ENCODE measurements around the gene XPO6. TPM values are rescaled to one million over a fixed set of nuclear protein-coding genes. Genes with fewer than 3 reads are reported as not detected.
"Not testable (repeated sequence)": the region's sequence is repeated elsewhere in the genome, so short reads cannot be mapped to it uniquely, and the experiment has no call there.

Gene XPO6
- total RNA-seq, 1 donor from 2014 or later, result 227 TPM

GRCh38 chr16:28130099-28131088 is 81.4 kb downstream of the XPO6 start:
- no peak overlapping the region for H3K4me3 Mint-ChIP-seq (ENCODE audit: low read depth)
- peaks cover 90% of the 10 kb centered on the region for H3K36me3 Mint-ChIP-seq (ENCODE audit: low read depth)
- H3K9me3 Mint-ChIP-seq, result no peaks in the 10 kb centered on the region
- H3K27ac Mint-ChIP-seq, result peak overlapping the region; percentile 47
- H3K4me1 Mint-ChIP-seq (ENCODE audit: low read depth), result peaks cover 13% of the 10 kb centered on the region
- intact Hi-C loops (cut with micrococcal nuclease), result no loop called here
- H3K27me3 Mint-ChIP-seq (ENCODE audit: low read depth), result no peaks in the 10 kb centered on the region
- DNase-seq (ENCODE audit: low spot score), result no peak

- no peaks in the 10 kb centered on the region for H3K27me3 Mint-ChIP-seq (ENCODE audit: low read depth)
- H3K36me3 Mint-ChIP-seq (ENCODE audit: low read depth), result peaks cover 85% of the 10 kb centered on the region
- H3K9me3 Mint-ChIP-seq, result no peaks in the 10 kb centered on the region
- no peak for DNase-seq (ENCODE audit: low spot score)
- H3K4me1 Mint-ChIP-seq (ENCODE audit: low read depth), result peaks cover 9% of the 10 kb centered on the region
- intact Hi-C loops (cut with micrococcal nuclease), result no loop called here
- H3K4me3 Mint-ChIP-seq (ENCODE audit: low read depth), result no peak overlapping the region
- H3K27ac Mint-ChIP-seq, result no peak overlapping the region
These were observed 84.8 kb downstream of the XPO6 start for GRCh38 chr16:28126684-28127620.

- H3K4me1 Mint-ChIP-seq (ENCODE audit: low read depth), result peaks cover 6% of the 10 kb centered on the region
- H3K27me3 Mint-ChIP-seq (ENCODE audit: low read depth), result no peaks in the 10 kb centered on the region
- intact Hi-C loops (cut with micrococcal nuclease), result no loop called here
- peaks cover 88% of the 10 kb centered on the region for H3K36me3 Mint-ChIP-seq (ENCODE audit: low read depth)
- H3K4me3 Mint-ChIP-seq (ENCODE audit: low read depth), result no peak overlapping the region
- no peak overlapping the region for H3K27ac Mint-ChIP-seq
- DNase-seq (ENCODE audit: low spot score), result no peak
- no peaks in the 10 kb centered on the region for H3K9me3 Mint-ChIP-seq
These were observed 86.2 kb downstream of the XPO6 start for GRCh38 chr16:28125592-28125991.

- H3K4me3 Mint-ChIP-seq (ENCODE audit: low read depth), result no peak overlapping the region
- H3K36me3 Mint-ChIP-seq (ENCODE audit: low read depth), result peaks cover 89% of the 10 kb centered on the region
- H3K27ac Mint-ChIP-seq, result peak overlapping the region; percentile 34
- no peaks in the 10 kb centered on the region for H3K4me1 Mint-ChIP-seq (ENCODE audit: low read depth)
- intact Hi-C loops (cut with micrococcal nuclease), result no loop called here
- H3K27me3 Mint-ChIP-seq (ENCODE audit: low read depth), result no peaks in the 10 kb centered on the region
- no peaks in the 10 kb centered on the region for H3K9me3 Mint-ChIP-seq
- DNase-seq (ENCODE audit: low spot score), result no peak
These were observed 90.2 kb downstream of the XPO6 start for GRCh38 chr16:28121527-28121926.

GRCh38 chr16:28120754-28121153 is 91.0 kb downstream of the XPO6 start:
- intact Hi-C loops (cut with micrococcal nuclease), result no loop called here
- peaks cover 88% of the 10 kb centered on the region for H3K36me3 Mint-ChIP-seq (ENCODE audit: low read depth)
- H3K27ac Mint-ChIP-seq, result no peak overlapping the region
- no peak overlapping the region for H3K4me3 Mint-ChIP-seq (ENCODE audit: low read depth)
- no peaks in the 10 kb centered on the region for H3K4me1 Mint-ChIP-seq (ENCODE audit: low read depth)
- no peaks in the 10 kb centered on the region for H3K27me3 Mint-ChIP-seq (ENCODE audit: low read depth)
- H3K9me3 Mint-ChIP-seq, result no peaks in the 10 kb centered on the region
- DNase-seq (ENCODE audit: low spot score), result no peak

GRCh38 chr16:28118637-28119036 is 93.1 kb downstream of the XPO6 start:
- H3K9me3 Mint-ChIP-seq, result no peaks in the 10 kb centered on the region
- intact Hi-C loops (cut with micrococcal nuclease), result no loop called here
- no peak for DNase-seq (ENCODE audit: low spot score)
- H3K36me3 Mint-ChIP-seq (ENCODE audit: low read depth), result peaks cover 87% of the 10 kb centered on the region
- no peaks in the 10 kb centered on the region for H3K4me1 Mint-ChIP-seq (ENCODE audit: low read depth)
- H3K27me3 Mint-ChIP-seq (ENCODE audit: low read depth), result no peaks in the 10 kb centered on the region
- H3K4me3 Mint-ChIP-seq (ENCODE audit: low read depth), result no peak overlapping the region
- H3K27ac Mint-ChIP-seq, result no peak overlapping the region

GRCh38 chr16:28117168-28117565 is 94.6 kb downstream of the XPO6 start:
- intact Hi-C loops (cut with micrococcal nuclease), result no loop called here
- Mint-ChIP-seq H3K36me3 (ENCODE audit: low read depth) (peaks cover 89% of the 10 kb centered on the region), H3K4me1 (ENCODE audit: low read depth) (peaks cover 9% of the 10 kb centered on the region), H3K9me3 (no peaks in the 10 kb centered on the region), H3K4me3 (ENCODE audit: low read depth) (no peak overlapping the region), H3K27ac (no peak overlapping the region), H3K27me3 (ENCODE audit: low read depth) (no peaks in the 10 kb centered on the region)
- no peak for DNase-seq (ENCODE audit: low spot score)

- intact Hi-C loops (cut with micrococcal nuclease); H3K9me3 Mint-ChIP-seq; H3K4me3 Mint-ChIP-seq (ENCODE audit: low read depth); H3K27me3 Mint-ChIP-seq (ENCODE audit: low read depth); DNase-seq (ENCODE audit: low spot score); H3K4me1 Mint-ChIP-seq (ENCODE audit: low read depth): not testable (repeated sequence)
- Mint-ChIP-seq H3K36me3 (ENCODE audit: low read depth) (peaks cover 83% of the 10 kb centered on the region), H3K27ac (peak overlapping the region; percentile 40)
These were observed 95.9 kb downstream of the XPO6 start for GRCh38 chr16:28115866-28116265.

- H3K27ac Mint-ChIP-seq, result peak overlapping the region; percentile 80
- H3K4me1 Mint-ChIP-seq (ENCODE audit: low read depth), result peaks cover 15% of the 10 kb centered on the region
- H3K36me3 Mint-ChIP-seq (ENCODE audit: low read depth), result peaks cover 81% of the 10 kb centered on the region
- H3K27me3 Mint-ChIP-seq (ENCODE audit: low read depth), result no peaks in the 10 kb centered on the region
- no peak overlapping the region for H3K4me3 Mint-ChIP-seq (ENCODE audit: low read depth)
- no peak for DNase-seq (ENCODE audit: low spot score)
- no peaks in the 10 kb centered on the region for H3K9me3 Mint-ChIP-seq
- intact Hi-C loops (cut with micrococcal nuclease), result no loop called here
These were observed 98.9 kb downstream of the XPO6 start for GRCh38 chr16:28112908-28113307.

- Mint-ChIP-seq H3K9me3 (no peaks in the 10 kb centered on the region), H3K4me1 (ENCODE audit: low read depth) (peaks cover 15% of the 10 kb centered on the region), H3K27me3 (ENCODE audit: low read depth) (no peaks in the 10 kb centered on the region), H3K27ac (no peak overlapping the region), H3K4me3 (ENCODE audit: low read depth) (no peak overlapping the region), H3K36me3 (ENCODE audit: low read depth) (peaks cover 82% of the 10 kb centered on the region)
- DNase-seq (ENCODE audit: low spot score), result no peak
- intact Hi-C loops (cut with micrococcal nuclease), result no loop called here
These were observed 100.8 kb downstream of the XPO6 start for GRCh38 chr16:28110977-28111376.

- no peak for DNase-seq (ENCODE audit: low spot score)
- Mint-ChIP-seq H3K27ac (peak overlapping the region; percentile 42), H3K36me3 (ENCODE audit: low read depth) (peaks cover 82% of the 10 kb centered on the region), H3K4me3 (ENCODE audit: low read depth) (no peak overlapping the region), H3K27me3 (ENCODE audit: low read depth) (no peaks in the 10 kb centered on the region), H3K4me1 (ENCODE audit: low read depth) (peaks cover 15% of the 10 kb centered on the region), H3K9me3 (no peaks in the 10 kb centered on the region)
- intact Hi-C loops (cut with micrococcal nuclease), result no loop called here
These were observed 101.3 kb downstream of the XPO6 start for GRCh38 chr16:28110479-28110878.

GRCh38 chr16:28110074-28110473 is 101.7 kb downstream of the XPO6 start:
- H3K27me3 Mint-ChIP-seq (ENCODE audit: low read depth), result no peaks in the 10 kb centered on the region
- H3K9me3 Mint-ChIP-seq, result no peaks in the 10 kb centered on the region
- intact Hi-C loops (cut with micrococcal nuclease), result no loop called here
- H3K4me1 Mint-ChIP-seq (ENCODE audit: low read depth), result peaks cover 15% of the 10 kb centered on the region
- H3K27ac Mint-ChIP-seq, result peak overlapping the region; percentile 42
- DNase-seq (ENCODE audit: low spot score), result no peak
- peaks cover 82% of the 10 kb centered on the region for H3K36me3 Mint-ChIP-seq (ENCODE audit: low read depth)
- H3K4me3 Mint-ChIP-seq (ENCODE audit: low read depth), result no peak overlapping the region
